Superior temporal gyrus (tissue), 1 donor: ENCODE data around the gene ADAMTS2.

Source experiments
- DNase-seq: peaks from one replicate; pipeline ENCODE4 v3.0.0-alpha.2; 2016; ENCODE audit errors: extremely low spot score

Gene ADAMTS2

DNA sequence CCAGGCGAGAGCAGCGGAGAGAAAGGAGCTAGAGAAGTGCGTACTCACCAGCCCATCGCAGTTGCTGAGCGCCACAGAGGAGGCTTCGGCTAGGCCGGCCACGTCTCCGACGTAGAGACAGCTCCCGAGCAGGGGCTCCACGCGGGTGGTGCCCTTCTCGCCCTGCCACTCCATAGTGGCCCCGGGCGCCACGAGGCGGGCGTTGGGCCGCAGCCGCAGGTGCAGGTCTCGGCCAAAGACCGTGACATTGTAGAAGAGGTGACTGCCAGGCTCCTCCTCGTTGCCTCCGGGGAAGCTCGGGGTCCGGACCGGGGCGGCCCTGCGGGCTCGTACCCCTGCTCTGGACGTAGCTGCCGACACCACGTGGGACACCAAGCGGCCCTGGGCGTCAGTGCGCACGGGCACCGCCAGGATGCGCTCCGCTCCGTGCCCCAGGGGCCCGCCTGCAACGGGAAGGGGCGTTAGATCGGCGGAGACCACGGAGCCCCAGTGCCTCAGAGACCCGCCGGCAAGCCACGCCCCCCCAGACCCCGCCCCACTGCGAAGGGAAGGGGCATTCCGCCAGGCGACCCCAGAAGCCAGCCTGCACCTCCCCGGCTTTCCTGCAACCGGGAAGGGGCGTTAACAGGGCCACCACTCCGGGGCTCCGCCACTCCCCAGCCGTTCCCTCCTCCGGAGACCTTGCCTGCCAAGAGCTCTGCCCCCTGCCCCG lies 1.4 kb downstream of the ADAMTS2 start:
- DNase-seq, result no peak

- no peak for DNase-seq
Measured at GRCh38 chr5:179343021-179343718, 2.1 kb downstream of the ADAMTS2 start.

- DNase-seq, result no peak
Measured at GRCh38 chr5:179342577-179342976, 2.7 kb downstream of the ADAMTS2 start.

DNA sequence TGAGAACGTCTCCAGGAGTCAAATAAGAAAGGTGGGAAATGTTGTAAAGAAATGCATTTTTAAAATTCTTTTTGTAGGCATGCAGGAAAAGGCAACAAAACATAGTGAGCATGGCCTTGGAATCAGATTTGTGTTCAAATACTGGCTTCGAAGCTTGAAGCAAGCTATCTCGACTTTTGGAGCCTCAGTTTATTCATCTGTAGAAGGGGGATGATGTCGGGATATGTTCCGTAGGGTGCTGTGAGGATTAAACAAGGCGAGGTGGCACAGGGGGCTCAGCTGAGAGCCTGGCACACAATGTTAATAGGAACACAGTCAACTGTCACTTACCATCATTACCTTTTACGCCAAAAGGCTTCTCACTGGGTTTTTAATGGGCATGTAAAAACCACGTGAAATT lies 4.8 kb downstream of the ADAMTS2 start:
- DNase-seq, result no peak

- DNase-seq, result no peak
Measured at GRCh38 chr5:179339996-179340395, 5.3 kb downstream of the ADAMTS2 start.

DNA sequence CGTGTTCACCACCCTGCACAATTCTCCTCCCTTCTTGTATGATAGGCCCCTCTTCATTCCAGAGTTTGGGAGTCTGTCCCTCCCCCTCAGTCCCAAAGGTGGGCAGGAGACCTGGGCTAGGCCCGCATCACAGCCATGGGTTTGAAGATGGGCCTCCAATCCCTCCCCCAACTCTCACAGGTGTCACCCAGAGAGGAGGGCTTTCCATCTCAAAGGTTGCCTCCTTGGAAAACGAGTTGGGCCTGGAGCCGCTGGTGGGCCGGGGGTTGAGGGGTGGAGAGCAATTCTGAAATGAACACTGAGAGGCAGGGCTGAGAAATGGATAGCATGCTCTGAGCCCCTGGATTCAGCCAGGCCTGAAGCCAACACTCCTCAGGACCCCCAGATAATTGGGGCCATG lies 6.2 kb downstream of the ADAMTS2 start:
- DNase-seq, result no peak

DNA sequence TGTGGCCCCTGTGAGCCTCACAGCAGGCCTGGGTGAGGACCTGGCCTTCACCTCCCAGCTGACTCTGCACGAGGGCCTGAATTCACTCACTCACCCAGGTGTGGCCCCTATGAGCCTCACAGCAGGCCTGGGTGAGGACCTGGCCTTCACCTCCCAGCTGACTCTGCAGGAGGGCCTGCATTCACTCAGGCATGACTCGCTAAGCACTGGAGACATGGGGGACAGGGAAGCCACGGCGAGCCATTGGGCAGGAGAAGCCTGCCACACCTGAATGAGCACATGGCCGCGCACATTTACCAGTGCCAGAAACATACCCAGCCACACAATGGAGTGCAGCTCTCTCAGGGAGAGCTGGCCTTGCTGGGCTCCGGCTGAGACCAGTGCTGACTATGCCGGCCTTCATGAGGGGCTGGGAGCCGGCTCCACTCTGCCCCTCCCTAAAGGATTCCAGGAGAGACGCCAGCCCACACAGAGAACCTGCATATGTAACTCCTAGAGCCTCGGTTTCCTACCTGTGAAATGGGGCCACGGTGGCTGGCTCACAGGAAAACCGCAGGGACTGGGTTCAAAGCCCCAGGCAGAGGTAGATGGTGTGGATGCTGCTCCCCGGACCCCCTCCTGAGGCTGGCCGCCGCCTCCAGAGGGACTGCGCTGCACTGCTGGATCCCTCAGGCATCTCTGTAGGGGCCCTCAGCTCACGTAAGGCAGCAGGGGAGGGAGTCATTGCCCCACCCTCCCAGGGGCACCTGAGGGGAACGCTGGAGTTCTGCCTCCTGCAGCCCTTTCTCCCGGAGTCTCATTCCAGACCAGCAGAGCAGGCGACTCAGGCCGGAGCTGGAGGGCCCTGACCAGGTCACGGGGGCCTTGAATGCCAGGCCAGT lies 7.2 kb downstream of the ADAMTS2 start:
- DNase-seq, result no peak

GRCh38 chr5:179336871-179337795 lies 8.1 kb downstream of the ADAMTS2 start:
- DNase-seq, result no peak

GRCh38 chr5:179336126-179336870 lies 9.0 kb downstream of the ADAMTS2 start:
- no peak for DNase-seq

GRCh38 chr5:179333796-179334761 lies 11.2 kb downstream of the ADAMTS2 start:
- DNase-seq, result no peak

DNA sequence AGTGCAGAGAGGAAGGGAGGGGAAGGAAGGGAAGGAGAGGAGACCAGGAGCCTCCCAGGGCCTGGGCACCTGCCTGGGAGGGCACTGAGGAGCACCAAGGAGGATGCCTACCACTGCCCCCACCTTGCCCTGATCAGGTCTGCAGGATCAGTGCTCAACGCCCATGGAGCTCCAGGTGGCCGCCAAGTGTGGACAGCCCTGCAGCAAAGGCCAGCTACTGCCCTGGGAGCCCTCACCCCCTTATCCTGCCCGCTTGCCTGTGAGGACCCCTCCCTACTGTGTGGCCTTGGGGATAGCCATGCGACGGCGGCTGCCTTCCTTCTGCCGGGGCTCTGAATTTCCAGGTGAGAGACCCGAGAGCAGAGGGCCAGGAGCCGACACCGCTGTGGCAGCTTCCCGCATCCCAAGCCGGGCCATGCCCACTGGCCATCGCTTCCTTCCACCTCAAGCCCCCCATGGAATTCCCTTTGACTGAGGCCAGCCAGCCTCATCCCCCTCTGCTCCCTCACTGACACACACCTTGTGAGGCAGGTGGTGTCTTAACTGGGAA lies 12.4 kb downstream of the ADAMTS2 start:
- no peak for DNase-seq

DNA sequence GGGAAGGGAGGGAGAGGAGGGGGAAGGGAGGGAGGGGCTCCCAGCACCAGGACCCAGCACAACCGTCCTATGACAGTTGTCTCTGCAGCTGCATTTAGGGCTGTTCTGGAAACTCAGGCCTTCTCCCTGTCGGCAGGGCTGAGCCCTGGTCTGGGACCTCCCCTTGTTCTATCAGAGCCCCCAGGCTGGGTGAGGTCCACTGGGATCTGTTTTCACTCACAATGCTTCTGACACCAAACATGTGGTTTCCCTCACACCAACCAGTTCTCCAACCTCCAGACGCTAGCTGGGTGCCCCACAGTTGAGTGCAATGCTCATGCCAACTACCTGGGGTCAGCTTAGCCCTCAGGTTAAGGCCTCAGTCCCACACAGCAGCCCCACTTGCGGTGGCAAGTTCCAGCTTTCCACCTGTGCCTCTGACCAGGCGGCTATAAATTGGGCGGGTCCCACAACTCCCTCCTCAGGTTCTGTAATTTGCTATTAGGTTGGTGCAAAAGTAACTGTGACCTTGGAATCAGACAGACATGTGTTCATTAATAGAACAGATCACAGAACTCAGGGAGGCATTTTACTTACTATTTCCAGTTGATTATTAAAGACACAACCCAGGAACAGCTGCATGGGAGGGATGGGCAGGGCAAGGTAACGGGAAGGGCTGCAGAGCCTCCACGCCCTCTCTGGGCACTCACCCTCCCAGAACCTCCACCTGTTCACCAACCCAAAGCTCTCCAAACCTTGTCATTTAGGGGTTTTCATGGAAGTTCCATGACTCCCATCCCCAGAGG lies 13.5 kb downstream of the ADAMTS2 start:
- no peak for DNase-seq

DNA sequence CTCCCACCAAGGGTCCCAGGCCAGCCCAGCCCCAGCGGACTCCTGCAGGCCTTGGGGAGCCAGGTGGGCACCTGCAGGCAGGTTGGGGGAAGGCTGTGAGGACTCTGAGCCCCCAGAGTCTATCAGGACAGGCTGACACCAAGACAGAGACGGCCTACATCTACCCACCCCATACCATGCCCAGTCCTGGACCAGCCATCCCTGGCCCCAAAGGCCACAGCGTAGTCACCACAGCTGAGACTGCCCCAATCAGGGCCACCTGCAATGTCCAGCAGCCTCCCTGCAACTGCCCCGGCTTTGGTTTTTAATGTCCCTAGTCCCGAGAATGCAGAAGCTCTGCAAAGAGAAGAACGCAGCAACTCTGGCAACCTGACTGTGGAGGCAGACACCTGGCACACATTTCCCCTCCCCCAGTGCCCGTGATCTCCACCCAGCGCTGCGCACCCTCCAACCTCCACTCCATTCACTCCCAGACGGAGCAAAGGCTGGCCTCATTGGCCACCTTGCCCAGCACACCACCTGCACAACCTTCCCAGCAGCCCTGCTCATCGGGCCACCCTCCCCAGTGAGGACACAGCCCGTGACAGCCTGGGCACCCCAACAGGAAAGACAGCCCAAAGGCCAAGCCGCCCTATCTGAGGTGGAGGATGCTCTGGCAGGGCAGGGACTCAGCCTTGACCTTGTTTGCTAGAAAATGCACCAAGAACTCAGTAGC lies 14.9 kb downstream of the ADAMTS2 start:
- no peak for DNase-seq

- DNase-seq, result no peak
Measured at GRCh38 chr5:179328291-179328690, 17.0 kb downstream of the ADAMTS2 start.

- no peak for DNase-seq
Measured at GRCh38 chr5:179327021-179327735, 18.1 kb downstream of the ADAMTS2 start.

DNA sequence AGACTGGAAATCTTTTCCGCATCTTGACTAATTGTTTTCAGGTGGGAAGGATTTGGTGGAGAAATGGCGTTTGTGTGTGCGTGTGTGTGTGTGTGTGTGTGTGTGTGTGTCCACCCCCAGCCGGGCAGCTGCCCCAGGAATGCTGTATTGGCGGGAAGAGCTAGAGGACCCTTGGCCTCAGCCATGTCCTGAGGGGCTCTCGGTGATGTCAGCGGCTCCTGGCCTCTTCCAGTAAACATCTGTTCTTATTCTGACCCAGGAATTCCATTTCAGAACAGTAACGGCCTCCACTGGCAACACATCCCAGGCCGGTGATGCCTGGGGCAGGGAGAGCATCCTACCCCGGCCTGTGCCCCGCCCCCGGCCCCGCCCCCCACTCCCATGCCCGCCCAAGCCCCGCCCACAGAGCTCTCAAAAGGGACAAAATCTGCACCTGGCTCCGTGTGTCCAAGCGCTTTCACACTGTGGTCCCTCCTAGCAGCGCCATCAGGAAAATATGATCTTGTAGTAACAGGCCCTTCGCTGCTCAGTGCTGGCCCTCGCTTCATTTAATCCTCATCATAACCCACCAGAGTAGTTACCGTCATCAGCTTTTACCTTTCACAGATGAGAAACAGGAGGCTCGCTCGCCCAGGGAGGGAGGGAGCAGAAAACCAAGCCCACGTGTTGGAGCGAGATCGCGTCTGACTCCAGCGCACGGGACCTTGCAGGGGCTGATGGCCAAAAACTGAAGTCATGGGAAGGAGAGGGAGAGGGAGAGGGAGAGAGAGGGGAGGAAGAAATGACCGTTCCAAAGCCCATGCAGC lies 18.9 kb downstream of the ADAMTS2 start:
- no peak for DNase-seq
